Suppressor macrophage (primary cell): ENCODE data around the gene H1-8.

Source experiments
- DNase-seq, 4 experiments: peaks; one replicate each; pipeline ENCODE4 v3.0.0-alpha.2; 2020 to 2022

H1-8 gene

DNA sequence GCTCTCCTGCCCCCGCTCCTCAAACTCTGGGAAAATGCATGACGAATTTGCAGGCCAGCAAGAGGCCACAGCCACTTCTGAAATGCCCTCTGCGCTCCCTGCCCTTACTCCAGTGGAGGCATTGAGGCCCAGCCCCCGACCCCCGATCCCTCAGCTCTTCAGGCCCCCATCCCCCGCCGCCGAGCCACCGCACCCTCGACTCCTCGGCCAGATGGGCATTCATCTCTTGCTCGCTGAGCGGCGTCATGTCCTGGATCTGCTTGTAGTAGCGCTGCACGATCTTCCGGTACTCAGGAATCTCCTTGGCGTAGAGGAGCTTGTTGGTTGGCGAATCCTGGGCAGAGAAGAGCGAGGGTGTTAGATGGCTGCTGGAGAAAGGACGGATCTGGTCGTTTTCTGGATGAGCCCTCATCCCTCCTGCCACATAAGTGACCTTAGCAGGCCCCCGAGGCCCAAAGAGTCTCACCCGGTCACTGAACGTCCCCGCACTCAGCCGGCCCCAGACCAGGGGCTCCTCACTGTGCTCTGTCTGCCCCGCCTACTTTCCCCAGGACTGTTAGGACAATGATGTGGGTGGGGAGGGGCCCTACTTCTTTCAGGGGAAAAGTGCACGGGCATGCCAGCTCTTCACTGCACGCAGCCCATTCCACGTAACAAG is 14.0 kb downstream of the H1-8 start:
- DNase-seq: no peak

GRCh38 chr3:129557548-129557894 is 14.5 kb downstream of the H1-8 start:
- DNase-seq: no peak

DNA sequence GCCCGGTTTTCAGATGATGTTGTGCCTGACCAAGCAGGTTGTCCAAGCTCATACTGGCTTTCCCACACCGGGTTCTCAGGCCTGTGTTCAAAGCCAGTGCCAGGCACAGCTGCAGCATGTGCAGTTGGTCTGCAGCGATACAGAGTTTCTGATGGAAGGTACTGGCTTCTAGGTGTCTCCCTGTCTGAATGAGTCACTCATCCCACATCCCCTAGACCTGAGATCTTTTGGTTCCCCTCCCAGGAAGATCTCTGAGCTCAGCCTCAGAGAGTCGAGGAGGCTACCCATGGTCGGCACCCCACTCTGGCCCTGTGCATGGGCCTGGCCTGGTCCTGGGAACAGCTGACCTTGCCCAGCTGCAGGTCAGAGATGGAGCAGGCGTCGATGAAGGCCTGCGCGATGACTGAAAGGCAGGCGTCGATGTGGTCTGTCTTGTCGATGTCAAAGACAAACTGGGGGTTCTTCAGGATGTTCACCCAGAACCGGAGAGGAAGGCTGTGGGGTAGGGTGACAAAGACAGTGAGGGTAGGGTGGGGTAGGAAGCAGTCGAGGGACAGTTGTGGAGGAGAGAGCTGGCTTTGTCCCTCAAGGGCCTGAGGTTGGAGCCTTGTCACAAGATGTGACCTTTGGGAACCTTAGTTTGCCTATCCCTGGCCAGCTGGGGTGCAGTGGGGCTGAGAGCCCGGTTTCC is 15.3 kb downstream of the H1-8 start:
- DNase-seq: no peak

DNA sequence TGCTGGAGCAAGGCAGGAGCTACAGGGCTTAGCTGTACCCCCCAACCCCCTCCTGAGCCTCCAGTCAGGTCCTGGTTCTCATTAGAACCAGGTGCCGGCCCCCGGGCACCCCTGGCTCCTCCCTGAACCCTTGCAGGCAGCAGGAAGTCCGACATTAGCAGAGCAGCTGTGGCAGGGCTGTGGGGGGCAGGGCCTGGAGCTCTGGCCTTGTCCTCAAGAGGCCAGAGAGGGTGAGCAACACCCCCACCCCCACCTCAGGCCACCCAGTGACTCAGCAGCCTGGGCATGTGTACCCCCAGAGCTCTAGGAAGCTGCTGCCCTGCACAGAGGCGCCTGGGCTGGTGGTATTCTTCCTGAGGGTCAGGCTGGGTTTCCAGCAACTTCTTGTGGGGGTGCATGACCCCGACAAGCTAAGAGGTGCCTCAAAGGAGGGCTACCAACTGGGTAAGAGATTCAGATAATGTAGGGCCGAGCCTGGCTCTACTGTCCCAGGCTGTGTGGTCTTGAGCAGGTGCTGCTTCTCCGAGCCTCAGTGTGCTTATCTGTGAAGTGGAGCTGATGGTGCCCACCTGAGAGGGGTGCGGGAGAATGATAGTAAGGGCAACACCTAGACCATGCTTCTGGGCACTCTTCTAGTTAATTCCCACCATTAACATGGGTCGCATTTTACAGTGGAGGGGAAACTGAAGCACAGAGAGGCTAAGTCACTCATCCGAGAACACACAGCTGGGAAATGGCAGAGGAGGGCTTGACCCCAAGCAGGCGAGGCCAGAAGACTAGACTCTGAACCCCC is 16.0 kb downstream of the H1-8 start:
- peak; percentile 34 to 60 (median 52) for DNase-seq

- no peak for DNase-seq
These were observed 16.6 kb downstream of the H1-8 start for GRCh38 chr3:129559565-129560079.

- DNase-seq: no peak
These were observed 17.4 kb downstream of the H1-8 start for GRCh38 chr3:129560269-129560787.

DNA sequence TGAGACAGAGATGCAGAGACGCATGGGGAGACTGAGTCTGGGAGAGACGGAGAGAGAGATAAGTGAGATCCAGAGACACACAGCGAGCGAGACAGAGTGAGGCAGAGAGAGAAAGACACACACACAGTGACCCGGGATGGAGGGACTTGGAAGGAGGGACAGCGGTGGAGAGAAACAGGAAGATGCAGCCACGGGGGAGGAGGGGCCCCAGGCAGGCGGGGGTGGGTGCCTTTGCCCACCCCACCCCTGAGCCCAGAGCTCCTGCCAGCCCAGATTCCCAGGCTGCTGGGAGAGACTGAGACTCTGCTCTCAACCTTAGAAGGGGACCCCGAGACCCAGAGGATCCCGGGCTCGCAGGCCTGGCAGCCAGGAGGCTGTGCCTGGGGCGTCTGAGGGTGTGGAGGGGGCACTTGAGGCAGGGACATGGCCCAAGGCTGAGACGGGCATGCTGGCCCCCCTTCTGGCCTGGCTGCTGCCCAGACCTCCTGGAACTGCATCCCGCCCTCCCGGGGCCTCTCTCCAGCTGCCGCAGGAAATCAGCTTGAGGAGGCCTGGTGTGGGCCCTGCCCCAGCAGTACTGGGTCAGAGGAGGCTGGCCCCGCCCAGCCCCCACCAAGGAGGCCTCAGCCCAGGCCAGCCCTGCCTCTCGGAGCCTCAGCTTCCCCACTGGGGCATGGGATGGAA is 18.1 kb downstream of the H1-8 start:
- DNase-seq: no peak

- DNase-seq: no peak
These were observed 18.8 kb downstream of the H1-8 start for GRCh38 chr3:129561619-129562248.

DNA sequence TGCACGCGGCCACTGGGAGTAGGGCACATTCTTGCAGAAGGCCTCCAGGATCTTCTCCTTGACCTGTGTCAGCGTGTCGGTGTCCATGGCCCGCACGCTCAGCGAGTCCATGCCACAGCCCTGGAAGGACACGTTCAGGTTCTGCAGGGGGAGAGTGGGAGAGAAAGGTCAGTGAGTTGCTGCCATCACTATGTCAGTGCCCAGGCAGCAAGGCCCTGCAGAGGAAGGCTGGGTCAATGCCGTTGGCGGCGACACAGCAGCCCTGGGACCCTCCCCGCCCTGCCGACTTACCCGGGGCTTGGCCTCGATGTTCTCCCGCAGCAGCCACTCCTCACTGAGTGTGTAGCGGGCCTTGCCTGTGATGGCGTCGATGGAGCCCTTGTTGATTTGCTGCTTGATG is 19.8 kb downstream of the H1-8 start:
- no peak for DNase-seq

DNA sequence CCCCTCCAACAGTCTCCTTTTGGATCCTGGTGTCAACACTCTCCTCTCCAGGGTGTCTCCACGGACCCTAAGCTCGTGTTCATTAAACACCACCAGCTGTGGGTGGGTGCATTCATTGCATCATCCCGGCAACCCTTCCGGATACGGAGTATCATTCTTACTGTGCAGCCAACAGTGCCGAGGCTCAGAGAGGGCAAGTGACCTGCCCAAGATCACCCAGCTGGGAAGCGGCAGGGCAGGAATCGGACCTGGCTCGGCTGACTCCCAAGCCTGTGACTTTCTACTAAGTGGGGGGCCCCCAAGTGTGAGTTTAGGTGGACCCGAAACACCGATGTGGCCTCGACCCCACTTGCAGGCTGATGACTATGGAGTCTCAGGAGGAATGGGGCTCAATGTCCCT is 20.4 kb downstream of the H1-8 start:
- DNase-seq: no peak

GRCh38 chr3:129563850-129564535 is 21.0 kb downstream of the H1-8 start:
- DNase-seq: no peak

- DNase-seq: no peak
These were observed 22.1 kb downstream of the H1-8 start for GRCh38 chr3:129564981-129565644.

DNA sequence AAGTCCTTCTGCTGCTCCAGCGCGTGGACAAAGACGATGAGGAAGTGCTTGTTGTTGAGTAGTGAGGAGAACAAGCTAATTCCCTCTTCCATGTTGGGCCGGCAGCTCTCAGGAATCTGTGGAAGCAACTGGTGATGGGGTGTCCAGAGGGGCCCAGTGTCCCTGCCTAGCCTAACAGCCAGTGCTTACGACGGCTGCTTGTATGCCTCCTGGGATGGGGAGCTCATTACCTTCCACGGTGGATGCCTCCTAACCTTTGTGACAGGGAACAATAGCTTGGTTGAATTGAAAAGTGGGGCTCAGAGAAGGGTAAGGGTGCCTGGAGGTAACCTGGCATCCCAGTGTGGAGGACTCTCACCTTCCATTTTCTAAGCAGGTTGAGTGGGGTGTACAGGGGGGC is 22.9 kb downstream of the H1-8 start:
- no peak for DNase-seq

DNA sequence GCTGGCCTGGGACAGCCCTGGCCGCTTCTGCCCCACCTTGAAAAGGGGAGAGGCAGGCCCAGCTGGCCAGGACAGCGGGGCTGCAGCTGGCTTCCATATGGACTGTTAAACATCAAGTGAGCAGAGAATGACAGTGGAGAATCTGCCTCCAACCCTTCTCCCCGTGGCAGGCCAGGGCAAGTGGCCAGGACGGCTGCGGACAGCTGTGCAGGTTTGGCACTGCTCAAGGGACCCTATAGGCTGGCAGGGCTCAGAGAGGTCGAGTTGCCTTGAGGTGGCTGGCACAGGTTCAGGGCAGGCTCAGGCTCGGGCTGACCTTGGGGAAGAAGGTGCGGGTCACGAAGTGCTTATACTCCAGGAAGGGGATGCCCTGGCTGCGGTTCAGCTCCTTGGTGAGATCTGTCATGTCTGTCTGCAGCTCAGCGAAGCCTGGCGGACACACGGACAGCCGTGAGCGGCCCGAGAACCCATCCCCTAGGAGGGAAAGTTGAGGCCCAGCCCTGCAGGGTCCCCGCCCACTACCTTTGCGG is 24.3 kb downstream of the H1-8 start:
- no peak for DNase-seq

GRCh38 chr3:129567939-129568338 is 25.0 kb downstream of the H1-8 start:
- DNase-seq: no peak

- no peak for DNase-seq
These were observed 26.9 kb downstream of the H1-8 start for GRCh38 chr3:129569856-129570255.

DNA sequence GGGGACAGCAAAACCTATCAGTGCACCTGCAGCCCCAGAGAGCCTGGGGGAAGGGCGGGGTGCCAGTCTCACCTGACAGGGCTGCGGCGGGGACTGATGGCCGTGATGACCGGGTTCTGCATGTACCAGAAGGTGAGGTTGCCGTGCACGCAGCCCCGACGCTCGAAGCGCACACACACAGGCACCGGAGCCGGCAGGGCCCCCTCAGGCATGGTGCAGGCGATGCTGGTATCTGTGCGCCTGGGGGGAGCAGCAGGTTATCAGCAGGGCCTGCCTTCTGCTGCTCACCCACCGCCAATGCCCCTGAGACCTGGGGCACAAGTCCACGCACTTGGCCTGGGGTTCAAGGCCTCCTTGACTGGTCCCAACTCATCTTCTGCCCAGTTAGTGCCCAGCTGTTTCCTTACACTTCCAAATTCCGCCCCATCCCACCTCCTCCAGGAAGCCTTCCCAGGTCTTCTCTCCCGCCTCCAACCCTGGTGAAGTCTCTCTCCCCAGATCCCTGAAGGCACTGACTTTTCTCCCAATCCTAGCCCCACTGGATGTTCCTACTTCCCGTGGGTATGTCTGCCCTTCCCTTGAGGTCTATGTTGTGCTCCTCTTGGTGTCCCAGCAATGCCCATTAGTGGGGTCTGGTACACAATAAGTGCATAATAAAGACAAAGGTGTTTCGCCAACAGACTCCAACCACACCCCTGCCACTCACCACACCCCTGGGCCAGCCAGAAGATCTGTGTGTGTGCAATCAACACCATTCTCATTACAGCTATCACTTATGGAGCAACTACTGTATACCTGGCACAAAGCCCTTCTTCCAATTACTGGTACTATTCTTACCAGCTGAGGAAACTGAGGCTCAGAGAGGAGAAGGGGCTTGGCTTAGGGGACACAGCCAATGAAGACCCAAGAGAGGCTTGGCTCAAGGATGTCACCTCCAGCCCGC is 28.9 kb downstream of the H1-8 start:
- no peak for DNase-seq

GRCh38 chr3:129572603-129573002 is 29.6 kb downstream of the H1-8 start:
- no peak for DNase-seq

GRCh38 chr3:129573493-129573892 is 30.5 kb downstream of the H1-8 start:
- no peak for DNase-seq

DNA sequence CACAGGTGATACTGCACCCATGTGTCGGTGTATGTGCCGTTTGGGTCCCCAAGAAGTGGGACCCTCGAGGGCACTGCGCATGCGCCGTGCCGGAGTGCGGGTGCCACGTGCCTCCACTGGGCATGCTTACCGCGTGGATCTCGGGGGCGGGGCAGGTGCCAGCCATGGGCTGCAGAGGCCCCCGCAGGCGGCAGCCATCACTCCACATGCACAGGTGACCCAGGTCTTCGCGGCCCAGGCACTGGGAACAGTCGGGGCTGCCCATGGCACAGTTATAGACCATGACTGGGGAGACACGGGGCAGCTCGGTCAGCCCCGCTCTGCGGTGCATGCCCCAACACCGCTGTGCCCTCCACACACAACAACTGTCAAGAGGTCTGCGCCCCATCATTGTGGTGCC is 31.2 kb downstream of the H1-8 start:
- DNase-seq: no peak
